Neural progenitor cell (in vitro differentiated cells): ENCODE measurements around the gene NIN. TPM values are rescaled to one million over a fixed set of nuclear protein-coding genes. Genes with fewer than 3 reads are reported as not detected.
A peak's percentile ranks its signal among the peaks of the same experiment; 100 is the strongest.

ENCODE experiments used
- DNase-seq: peaks from one replicate; pipeline ENCODE4 v3.0.0-alpha.2; 2016; ENCODE audit warnings: low spot score
- H2AFZ ChIP-seq: fragments of 200-600 bp; sonication (generic); replicated peaks from 2 replicates; pipeline ENCODE4 v1.6.1; 2016; ENCODE audit warnings: antibody characterized with exemption
- H3F3A ChIP-seq: fragments of 200-600 bp; sonication (generic); 2 replicates; pipeline ENCODE4 v1.6.1; 2016; ENCODE audit warnings: antibody characterized with exemption, low read depth
- H3K27ac ChIP-seq: fragments of 200-600 bp; sonication (generic); 2 replicates; pipeline ENCODE4 v1.5.1; 2016; ENCODE audit warnings: mild to moderate bottlenecking
- H3K27me3 ChIP-seq: fragments of 200-600 bp; sonication (generic); 2 replicates; pipeline ENCODE4 v1.6.1; 2016; ENCODE audit warnings: mild to moderate bottlenecking, moderate library complexity
- H3K36me3 ChIP-seq: fragments of 200-600 bp; sonication (generic); 2 replicates; pipeline ENCODE4 v1.5.1; 2016
- H3K4me1 ChIP-seq: fragments of 200-600 bp; sonication (generic); 2 replicates; pipeline ENCODE4 v1.6.1; 2016; ENCODE audit warnings: mixed run types
- H3K4me2 ChIP-seq: fragments of 200-600 bp; sonication (generic); 2 replicates; pipeline ENCODE4 v1.6.1; 2016
- H3K4me3 ChIP-seq: fragments of 200-600 bp; sonication (generic); 2 replicates; pipeline ENCODE4 v1.5.1; 2016
- H3K79me2 ChIP-seq: fragments of 200-600 bp; sonication (generic); 2 replicates; pipeline ENCODE4 v1.6.1; 2016; ENCODE audit warnings: low read depth
- H3K9ac ChIP-seq: fragments of 200-600 bp; sonication (generic); 2 replicates; pipeline ENCODE4 v1.6.1; 2016
- H3K9me3 ChIP-seq: fragments of 200-600 bp; sonication (generic); 2 replicates; pipeline ENCODE4 v1.5.1; 2016; ENCODE audit warnings: low read depth
- H4K20me1 ChIP-seq: fragments of 200-600 bp; sonication (generic); 2 replicates; pipeline ENCODE4 v1.6.1; 2016; ENCODE audit warnings: low read depth
- H3K27ac Mint-ChIP-seq: 3 replicates; pipeline ENCODE4 v1.8.0; 2021; ENCODE audit warnings: mixed read lengths
- H3K27me3 Mint-ChIP-seq: 2 replicates; pipeline ENCODE4 v1.8.0; 2022; ENCODE audit warnings: low read depth, mild to moderate bottlenecking, inconsistent platforms, moderate library complexity, mixed read lengths; ENCODE audit not compliant: insufficient read depth
- H3K36me3 Mint-ChIP-seq: 3 replicates; pipeline ENCODE4 v1.8.0; 2021; ENCODE audit warnings: mixed read lengths
- H3K4me1 Mint-ChIP-seq: 3 replicates; pipeline ENCODE4 v1.8.0; 2021; ENCODE audit warnings: mixed read lengths
- H3K4me3 Mint-ChIP-seq: 3 replicates; pipeline ENCODE4 v1.8.0; 2021; ENCODE audit warnings: mild to moderate bottlenecking, moderate library complexity, mixed read lengths
- H3K9me3 Mint-ChIP-seq: 3 replicates; pipeline ENCODE4 v1.8.0; 2020; ENCODE audit warnings: mixed read lengths
- CTCF ChIP-seq: fragments of 200-600 bp; sonication (generic); IDR thresholded peaks from 2 replicates; pipeline ENCODE4 v1.5.1; 2017; ENCODE audit warnings: antibody characterized with exemption, mild to moderate bottlenecking
- EZH2 ChIP-seq: fragments of 200-600 bp; sonication (generic); IDR thresholded peaks from 2 replicates; pipeline ENCODE4 v1.6.1; 2017; ENCODE audit warnings: antibody characterized with exemption, mild to moderate bottlenecking, moderate library complexity
- EZH2phosphoT487 ChIP-seq: fragments of 200-600 bp; sonication (generic); IDR thresholded peaks from 2 replicates; pipeline ENCODE4 v1.6.1; 2017; ENCODE audit warnings: antibody characterized with exemption
- total RNA-seq: library from RNA; depleted of rRNA; stranded (reverse); fragments of >200 nt; gene quantifications from 2 replicates; pipeline ENCODE4 v1.2.3, GENCODE V29; 2015; ENCODE audit warnings: low replicate concordance

Gene NIN
- total RNA-seq, 1 donor from 2014 or later, result 49.0 TPM

DNA sequence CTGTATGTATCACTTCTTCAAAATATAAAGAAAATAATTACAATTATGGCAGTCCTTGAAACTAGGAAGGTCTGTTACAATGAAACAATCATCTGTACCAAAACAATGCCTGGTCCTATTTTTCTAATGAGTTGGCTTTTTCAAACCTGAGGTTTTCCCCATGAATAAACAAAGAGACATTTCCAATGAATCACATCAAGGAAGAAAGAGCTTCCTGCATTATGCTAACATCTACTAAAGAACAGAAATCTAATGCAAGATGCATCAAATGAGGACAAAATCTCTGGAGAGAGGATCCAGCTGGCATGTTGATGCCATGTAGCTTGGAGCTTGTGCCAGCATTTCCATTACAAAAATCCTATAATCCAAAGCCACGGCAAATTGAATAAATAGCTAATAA is 29.3 kb downstream of the NIN start:
- TF ChIP-seq EZH2phosphoT487 (no peak), EZH2 (no peak), CTCF (no peak)
- H3K79me2 ChIP-seq, result peaks cover 12% of the 10 kb centered on the region
- H3K27me3 Mint-ChIP-seq, result peaks cover 5% of the 10 kb centered on the region

GRCh38 chr14:50800032-50800431 is 30.9 kb downstream of the NIN start:
- H3K4me3 Mint-ChIP-seq, result no peak overlapping the region
- H3K4me1 Mint-ChIP-seq, result peaks cover 33% of the 10 kb centered on the region
- Histone ChIP-seq H3F3A (peaks cover 20% of the 10 kb centered on the region), H3K4me2 (no peak overlapping the region), H3K9me3 (no peaks in the 10 kb centered on the region), H3K27ac (no peak overlapping the region), H3K27me3 (no peaks in the 10 kb centered on the region), H2AFZ (no peak overlapping the region), H3K9ac (no peak overlapping the region), H4K20me1 (peaks cover 7% of the 10 kb centered on the region), H3K36me3 (no peaks in the 10 kb centered on the region), H3K4me3 (no peak overlapping the region), H3K4me1 (peaks cover 34% of the 10 kb centered on the region), H3K79me2 (peaks cover 27% of the 10 kb centered on the region)
- H3K36me3 Mint-ChIP-seq, result peaks cover 24% of the 10 kb centered on the region
- no peak for TF ChIP-seq CTCF
- H3K27ac Mint-ChIP-seq, result no peak overlapping the region
- DNase-seq, result no peak
- no peaks in the 10 kb centered on the region for H3K9me3 Mint-ChIP-seq
- peaks cover 5% of the 10 kb centered on the region for H3K27me3 Mint-ChIP-seq

More for the DNA sequence above, 29.3 kb downstream of the NIN start:
- peaks cover 24% of the 10 kb centered on the region for H3K4me1 ChIP-seq
- no peaks in the 10 kb centered on the region for H3K9me3 ChIP-seq
- H3K4me2 ChIP-seq, result no peak overlapping the region
- peaks cover 7% of the 10 kb centered on the region for H4K20me1 ChIP-seq
- H2AFZ ChIP-seq, result no peak overlapping the region
- peaks cover 21% of the 10 kb centered on the region for H3K4me1 Mint-ChIP-seq
- no peaks in the 10 kb centered on the region for H3K36me3 ChIP-seq
- no peaks in the 10 kb centered on the region for H3K9me3 Mint-ChIP-seq
- H3K4me3 ChIP-seq, result no peak overlapping the region
- H3K27ac Mint-ChIP-seq, result no peak overlapping the region
- no peaks in the 10 kb centered on the region for H3K27me3 ChIP-seq
- no peak overlapping the region for H3K9ac ChIP-seq
- H3K4me3 Mint-ChIP-seq, result no peak overlapping the region
- no peak for DNase-seq
- H3K27ac ChIP-seq, result no peak overlapping the region
- peaks cover 20% of the 10 kb centered on the region for H3F3A ChIP-seq
- H3K36me3 Mint-ChIP-seq, result peaks cover 33% of the 10 kb centered on the region

- Mint-ChIP-seq H3K27ac (no peak overlapping the region), H3K9me3 (no peaks in the 10 kb centered on the region), H3K4me1 (peaks cover 49% of the 10 kb centered on the region), H3K36me3 (peaks cover 20% of the 10 kb centered on the region), H3K4me3 (no peak overlapping the region), H3K27me3 (peaks cover 3% of the 10 kb centered on the region)
- TF ChIP-seq EZH2phosphoT487, result no peak
- no peak for TF ChIP-seq CTCF
- TF ChIP-seq EZH2, result no peak
- H2AFZ ChIP-seq, result no peak overlapping the region
- H3K79me2 ChIP-seq, result peaks cover 37% of the 10 kb centered on the region
- no peaks in the 10 kb centered on the region for H3K27me3 ChIP-seq
- H3K36me3 ChIP-seq, result no peaks in the 10 kb centered on the region
- H3K9me3 ChIP-seq, result no peaks in the 10 kb centered on the region
- H3K4me3 ChIP-seq, result no peak overlapping the region
- peaks cover 20% of the 10 kb centered on the region for H3F3A ChIP-seq
- peak overlapping the region; percentile 88 for H3K27ac ChIP-seq
- peak; percentile 60 for DNase-seq
- H3K9ac ChIP-seq, result no peak overlapping the region
- H3K4me1 ChIP-seq, result peaks cover 43% of the 10 kb centered on the region
- H4K20me1 ChIP-seq, result peaks cover 7% of the 10 kb centered on the region
- H3K4me2 ChIP-seq, result peak overlapping the region; percentile 68
Observed at GRCh38 chr14:50798048-50798421, 32.9 kb downstream of the NIN start.
